PC-3 (cell line): ENCODE results near the gene ECEL1.

Source experiments
- CTCF ChIP-seq: fragments of 300-600 bp; sonication (generic); conservative IDR thresholded peaks from 2 replicates; pipeline ENCODE4 v1.5.1; 2017; ENCODE audit warnings: antibody characterized with exemption, low read depth, mild to moderate bottlenecking, low read length
- EZH2 ChIP-seq: fragments of 300-600 bp; sonication (generic); IDR thresholded peaks from one replicate; pipeline ENCODE4 v1.6.1; 2017; ENCODE audit warnings: antibody characterized with exemption, mild to moderate bottlenecking, low read length; ENCODE audit not compliant: unreplicated experiment

GRCh38 chr2:232479341-232480200, 8.1 kb downstream of the ECEL1 start:
- TF ChIP-seq CTCF (no peak), EZH2 (no peak)
